HL-60 (cell line): ENCODE data around the gene VAT1L.

Source experiments
- DNase-seq, 2 experiments: peaks; one replicate each; pipeline ENCODE4 v3.0.0-alpha.2; 2010 to 2020; ENCODE audit warnings: low read depth in 1 of 2, low spot score in 1 of 2
- H3K27ac ChIP-seq: fragments of 250-450 bp; sonication (Bioruptor Pico); replicated peaks from 2 replicates; pipeline ENCODE4 v1.5.1; 2020; ENCODE audit warnings: mild to moderate bottlenecking, moderate library complexity
- H3K27me3 ChIP-seq: fragments of 250-450 bp; sonication (Bioruptor Pico); 2 replicates; pipeline ENCODE4 v1.5.1; 2021; ENCODE audit warnings: mild to moderate bottlenecking, moderate library complexity; ENCODE audit not compliant: insufficient read depth, poor library complexity, severe bottlenecking
- H3K4me3 ChIP-seq: replicated peaks from 2 replicates; pipeline ENCODE4 v1.5.1; 2011; ENCODE audit warnings: mild to moderate bottlenecking, control low read depth, low read length; ENCODE audit not compliant: insufficient read depth
- CTCF ChIP-seq: IDR thresholded peaks from one replicate; pipeline ENCODE4 v1.5.1; 2011; ENCODE audit warnings: low read length, control low read depth, inconsistent platforms; ENCODE audit not compliant: insufficient read depth
- GABPA ChIP-seq: IDR thresholded peaks from 2 replicates; pipeline ENCODE4 v1.6.1; 2012; ENCODE audit warnings: low read depth
- POLR2AphosphoS5 ChIP-seq: IDR thresholded peaks from 2 replicates; pipeline ENCODE4 v1.6.1; 2012; ENCODE audit warnings: low read depth
- SPI1 ChIP-seq: IDR thresholded peaks from 2 replicates; pipeline ENCODE4 v1.6.1; 2012; ENCODE audit warnings: low read depth, mild to moderate bottlenecking, borderline replicate concordance
- TF ChIP-seq, protein P1 (sequence below): IDR thresholded peaks from 2 replicates; pipeline ENCODE4 v1.6.1; 2012; ENCODE audit warnings: low read depth; ENCODE audit not compliant: insufficient replicate concordance

VAT1L gene

DNA sequence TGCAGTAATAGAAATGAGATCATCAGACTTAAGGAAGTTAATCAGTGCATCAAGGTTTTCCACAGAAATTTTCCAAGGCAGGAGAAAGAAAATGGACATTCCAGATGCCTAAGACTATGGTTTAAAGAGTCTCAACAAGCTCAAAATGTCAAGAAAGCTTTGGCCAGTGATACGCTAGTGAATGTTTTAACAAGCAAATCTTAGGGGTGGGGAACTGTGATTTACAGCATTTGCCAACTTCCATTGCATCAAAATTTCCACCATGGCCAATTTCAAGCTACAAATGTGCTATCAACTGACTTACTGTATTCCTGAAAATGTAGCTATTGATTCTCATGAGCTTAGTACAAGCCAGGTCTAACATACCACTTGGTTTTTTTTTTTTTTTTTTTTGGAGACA lies 151.6 kb downstream of the VAT1L start:
- Histone ChIP-seq H3K27me3 (no peaks in the 10 kb centered on the region), H3K4me3 (no peak overlapping the region), H3K27ac (no peak overlapping the region)
- TF ChIP-seq POLR2AphosphoS5 (no peak), CTCF (no peak), SPI1 (no peak), GABPA (no peak)
- TF ChIP-seq, protein P1, sequence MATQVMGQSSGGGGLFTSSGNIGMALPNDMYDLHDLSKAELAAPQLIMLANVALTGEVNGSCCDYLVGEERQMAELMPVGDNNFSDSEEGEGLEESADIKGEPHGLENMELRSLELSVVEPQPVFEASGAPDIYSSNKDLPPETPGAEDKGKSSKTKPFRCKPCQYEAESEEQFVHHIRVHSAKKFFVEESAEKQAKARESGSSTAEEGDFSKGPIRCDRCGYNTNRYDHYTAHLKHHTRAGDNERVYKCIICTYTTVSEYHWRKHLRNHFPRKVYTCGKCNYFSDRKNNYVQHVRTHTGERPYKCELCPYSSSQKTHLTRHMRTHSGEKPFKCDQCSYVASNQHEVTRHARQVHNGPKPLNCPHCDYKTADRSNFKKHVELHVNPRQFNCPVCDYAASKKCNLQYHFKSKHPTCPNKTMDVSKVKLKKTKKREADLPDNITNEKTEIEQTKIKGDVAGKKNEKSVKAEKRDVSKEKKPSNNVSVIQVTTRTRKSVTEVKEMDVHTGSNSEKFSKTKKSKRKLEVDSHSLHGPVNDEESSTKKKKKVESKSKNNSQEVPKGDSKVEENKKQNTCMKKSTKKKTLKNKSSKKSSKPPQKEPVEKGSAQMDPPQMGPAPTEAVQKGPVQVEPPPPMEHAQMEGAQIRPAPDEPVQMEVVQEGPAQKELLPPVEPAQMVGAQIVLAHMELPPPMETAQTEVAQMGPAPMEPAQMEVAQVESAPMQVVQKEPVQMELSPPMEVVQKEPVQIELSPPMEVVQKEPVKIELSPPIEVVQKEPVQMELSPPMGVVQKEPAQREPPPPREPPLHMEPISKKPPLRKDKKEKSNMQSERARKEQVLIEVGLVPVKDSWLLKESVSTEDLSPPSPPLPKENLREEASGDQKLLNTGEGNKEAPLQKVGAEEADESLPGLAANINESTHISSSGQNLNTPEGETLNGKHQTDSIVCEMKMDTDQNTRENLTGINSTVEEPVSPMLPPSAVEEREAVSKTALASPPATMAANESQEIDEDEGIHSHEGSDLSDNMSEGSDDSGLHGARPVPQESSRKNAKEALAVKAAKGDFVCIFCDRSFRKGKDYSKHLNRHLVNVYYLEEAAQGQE, result no peak
- no peak for DNase-seq

- no peak overlapping the region for H3K4me3 ChIP-seq
- no peak for DNase-seq
- H3K27ac ChIP-seq, result no peak overlapping the region
- TF ChIP-seq, protein P1, result no peak
- TF ChIP-seq GABPA, result no peak
- no peaks in the 10 kb centered on the region for H3K27me3 ChIP-seq
Measured at GRCh38 chr16:77943801-77944200, 155.4 kb downstream of the VAT1L start.

DNA sequence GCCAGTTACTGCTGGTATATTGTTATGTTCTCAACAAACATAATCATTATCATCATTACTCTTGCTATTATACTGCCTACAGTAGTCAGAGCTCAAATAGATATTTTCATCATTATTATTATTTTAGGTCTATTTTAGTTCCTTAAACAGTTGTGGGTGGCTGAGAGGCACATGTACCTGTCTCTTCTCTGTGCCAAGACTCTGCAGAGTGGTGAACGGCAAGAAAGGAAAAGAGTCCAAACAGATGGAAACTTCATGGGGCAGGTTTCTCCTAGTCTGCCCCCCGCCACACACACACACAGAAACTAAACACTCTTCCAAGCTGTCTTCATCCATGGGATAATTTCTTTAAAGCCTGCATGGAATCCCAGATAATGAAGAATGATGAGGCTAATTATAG lies 156.3 kb downstream of the VAT1L start:
- TF ChIP-seq, protein P1, result no peak
- no peak for TF ChIP-seq GABPA
- TF ChIP-seq CTCF, result no peak
- no peak for TF ChIP-seq POLR2AphosphoS5
- no peak for TF ChIP-seq SPI1
- H3K4me3 ChIP-seq, result no peak overlapping the region
- no peak overlapping the region for H3K27ac ChIP-seq
- no peak for DNase-seq
- no peaks in the 10 kb centered on the region for H3K27me3 ChIP-seq

- no peak overlapping the region for H3K27ac ChIP-seq
- TF ChIP-seq, protein P1, result no peak
- TF ChIP-seq SPI1, result no peak
- no peak for TF ChIP-seq POLR2AphosphoS5
- no peak for TF ChIP-seq CTCF
- TF ChIP-seq GABPA, result no peak
- no peak overlapping the region for H3K4me3 ChIP-seq
- no peak for DNase-seq
- no peaks in the 10 kb centered on the region for H3K27me3 ChIP-seq
Measured at GRCh38 chr16:77945126-77945525, 156.8 kb downstream of the VAT1L start.
